SKM-1 (cell line): Measurements from ENCODE around the gene VPS37B.
"Not testable (repeated sequence)": the region's sequence is repeated elsewhere in the genome, so short reads cannot be mapped to it uniquely, and the experiment has no call there.

ENCODE experiments used
- DNase-seq: peaks from one replicate; lab custom pipeline; 2025; ENCODE audit not compliant: unreplicated experiment; lab: John Stamatoyannopoulos, UW

VPS37B gene, protein sequence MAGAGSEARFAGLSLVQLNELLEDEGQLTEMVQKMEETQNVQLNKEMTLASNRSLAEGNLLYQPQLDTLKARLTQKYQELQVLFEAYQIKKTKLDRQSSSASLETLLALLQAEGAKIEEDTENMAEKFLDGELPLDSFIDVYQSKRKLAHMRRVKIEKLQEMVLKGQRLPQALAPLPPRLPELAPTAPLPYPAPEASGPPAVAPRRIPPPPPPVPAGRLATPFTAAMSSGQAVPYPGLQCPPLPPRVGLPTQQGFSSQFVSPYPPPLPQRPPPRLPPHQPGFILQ

DNA sequence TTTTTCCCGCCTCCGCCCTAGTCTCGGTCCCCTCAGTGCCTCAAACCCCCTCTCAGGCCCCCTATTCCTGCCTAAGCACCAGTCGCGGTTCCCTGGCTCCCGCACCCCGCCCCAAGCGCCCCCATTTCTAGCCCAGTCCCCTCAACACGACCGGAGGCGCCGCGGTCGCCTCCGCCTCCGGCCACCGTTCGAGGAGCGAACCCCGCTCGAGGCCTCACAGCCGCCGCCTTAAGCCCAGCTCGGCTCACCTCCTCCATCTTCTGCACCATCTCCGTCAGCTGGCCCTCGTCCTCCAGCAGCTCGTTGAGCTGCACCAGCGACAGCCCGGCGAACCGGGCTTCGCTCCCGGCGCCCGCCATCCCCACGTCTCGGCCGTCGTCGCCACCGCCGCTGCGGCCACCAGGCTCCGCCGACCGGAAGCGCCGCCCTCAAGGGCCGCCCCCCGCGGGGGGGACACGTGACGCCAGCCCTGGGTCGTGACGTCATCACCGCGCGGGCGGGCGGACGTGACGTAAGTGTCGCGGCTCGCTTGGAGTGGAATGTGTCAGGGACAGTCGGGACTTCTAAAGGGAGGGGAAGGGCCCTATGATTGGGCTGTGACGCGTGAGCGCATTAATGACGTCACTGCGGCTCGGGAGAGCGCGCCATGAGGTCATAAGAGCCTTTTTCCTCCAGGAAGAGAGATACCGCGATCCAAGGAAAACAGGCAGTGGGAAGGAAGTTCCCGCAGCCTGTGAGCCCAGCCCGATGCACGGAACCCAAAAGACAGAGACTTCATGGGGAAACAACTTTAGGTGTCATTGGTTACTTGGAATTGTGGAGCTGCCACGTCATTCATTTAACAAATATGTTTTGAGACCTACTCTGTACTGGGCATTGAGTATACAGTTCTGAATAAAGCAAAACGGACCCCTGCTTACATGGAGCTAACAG lies at the start of gene VPS37B:
Gene VPS37B, minus strand, starts transcription at position 421 of the 933 bp plus-strand sequence. Its CDS starts 62 bp downstream, at position 359.
- DNase-seq: no peak

DNA sequence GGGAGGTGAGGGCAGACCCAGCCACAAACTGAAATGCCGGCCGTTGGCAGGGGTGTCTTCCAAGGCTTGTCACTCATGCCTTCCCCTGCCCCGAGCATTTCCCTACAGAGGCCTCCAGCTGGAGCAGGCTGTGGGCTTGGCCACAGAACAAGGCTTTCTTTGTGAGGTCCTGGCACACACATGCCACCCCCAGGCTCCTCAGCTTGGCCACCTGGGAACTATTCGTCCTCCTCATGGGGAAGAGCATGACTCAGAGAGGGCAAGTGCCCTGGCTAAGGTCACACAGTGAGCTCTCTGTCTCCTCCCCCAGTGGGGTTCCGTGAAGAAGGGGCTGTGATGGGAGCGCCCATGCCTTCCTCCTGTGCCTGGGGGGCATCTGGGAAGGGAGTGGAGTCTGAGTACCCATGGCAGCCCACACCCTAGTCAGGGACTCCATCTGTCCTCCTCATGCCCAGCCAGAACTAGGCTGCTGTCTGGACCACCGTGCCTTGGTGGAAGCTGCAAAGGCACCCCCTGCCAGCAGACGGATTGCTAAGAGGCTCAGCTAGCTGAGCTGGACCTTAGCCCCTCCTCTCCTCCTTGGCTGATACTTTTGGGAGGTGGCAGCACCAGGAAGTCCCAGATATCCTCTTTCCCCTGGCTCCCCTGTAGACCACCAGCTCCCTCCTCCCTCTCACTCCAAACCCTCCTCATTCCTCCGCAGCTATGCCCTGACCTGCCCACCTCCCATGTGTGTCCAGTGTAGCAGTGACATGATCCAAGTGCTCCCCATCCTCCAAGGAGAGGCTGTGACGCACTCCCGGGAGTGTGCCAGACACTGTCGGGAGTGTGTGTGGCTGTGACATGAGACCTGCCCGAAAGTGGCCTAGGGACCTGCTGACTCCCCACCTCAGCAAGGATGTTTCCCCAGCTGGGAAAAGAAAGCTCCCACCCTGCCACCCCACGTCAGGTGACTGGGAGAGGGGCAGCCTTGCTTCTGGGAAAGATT lies 49.0 kb upstream of the VPS37B start:
- DNase-seq: no peak

DNA sequence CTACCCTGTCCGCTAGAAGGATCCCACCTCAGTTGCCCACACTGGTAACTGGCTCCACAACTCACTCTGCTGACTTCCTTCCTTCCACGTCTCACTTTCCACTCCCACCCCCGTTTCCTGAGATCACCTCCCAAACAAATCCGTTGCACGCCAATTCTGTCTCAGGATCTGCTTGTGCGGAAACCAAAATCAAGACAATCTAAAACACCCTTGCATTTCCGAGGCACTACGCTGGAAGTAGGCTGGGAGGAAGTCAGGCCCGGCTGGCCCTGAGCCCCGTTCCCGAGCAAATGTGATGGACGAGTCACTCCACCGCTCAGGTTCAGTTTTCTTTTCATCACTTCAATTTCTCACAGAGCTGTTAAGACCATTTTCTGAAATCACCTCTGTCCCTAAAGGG lies 47.3 kb upstream of the VPS37B start:
- DNase-seq: no peak

DNA sequence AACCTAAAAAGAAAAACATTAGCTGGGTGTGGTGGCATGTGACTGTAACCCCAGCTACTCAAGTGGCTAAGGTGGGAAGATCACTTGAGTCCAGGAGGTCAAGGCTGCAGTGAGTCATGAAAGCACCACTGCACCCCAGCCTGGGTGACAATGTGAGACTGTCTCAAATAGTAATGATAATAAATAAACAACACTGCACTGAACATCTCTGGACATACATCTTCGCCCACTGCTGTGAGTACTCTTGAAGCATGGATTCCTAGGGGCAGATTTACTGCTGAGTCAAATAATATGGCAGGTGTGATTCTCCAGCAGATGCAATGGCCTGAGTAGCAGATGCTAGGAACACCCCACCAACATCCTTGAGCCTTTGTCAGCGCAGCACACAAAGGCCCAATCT lies 46.7 kb upstream of the VPS37B start:
- DNase-seq: no peak

DNA sequence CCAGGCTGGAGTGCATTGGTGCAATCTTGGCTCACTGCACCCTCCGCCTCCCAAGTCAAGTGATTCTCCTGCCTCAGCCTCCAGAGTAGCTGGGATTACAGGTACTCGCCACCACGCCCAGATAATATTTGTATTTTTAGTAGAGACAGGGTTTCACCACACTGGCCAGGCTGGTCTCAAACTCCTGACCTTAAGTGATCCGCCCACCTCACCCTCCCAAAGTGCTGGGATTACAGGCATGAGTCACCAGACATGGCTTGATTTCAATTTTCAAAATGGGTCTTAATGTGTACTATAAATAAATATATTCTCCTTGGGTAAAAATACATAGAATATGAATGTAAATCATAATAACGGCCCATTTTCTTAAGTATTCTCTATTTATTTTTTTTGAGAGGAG lies 45.4 kb upstream of the VPS37B start:
- not testable (repeated sequence) for DNase-seq

DNA sequence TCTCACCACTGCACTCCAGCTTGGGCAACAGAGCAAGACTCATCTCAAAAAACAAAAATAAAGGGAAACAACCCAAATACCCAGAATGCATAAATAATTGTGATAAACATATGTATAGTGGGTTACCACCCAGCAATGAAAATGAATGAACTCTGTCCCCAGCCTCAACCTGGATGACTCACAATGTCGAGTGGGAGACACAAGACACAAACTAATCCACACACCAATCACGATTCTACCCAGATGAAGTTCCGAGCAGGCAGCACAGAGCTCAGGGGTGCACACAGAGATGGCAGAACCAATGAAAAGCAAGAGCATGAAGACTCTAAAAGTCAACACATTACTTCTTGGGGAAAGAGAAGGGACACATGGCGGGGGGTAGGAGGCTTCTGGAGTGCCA lies 43.2 kb upstream of the VPS37B start:
- no peak for DNase-seq

DNA sequence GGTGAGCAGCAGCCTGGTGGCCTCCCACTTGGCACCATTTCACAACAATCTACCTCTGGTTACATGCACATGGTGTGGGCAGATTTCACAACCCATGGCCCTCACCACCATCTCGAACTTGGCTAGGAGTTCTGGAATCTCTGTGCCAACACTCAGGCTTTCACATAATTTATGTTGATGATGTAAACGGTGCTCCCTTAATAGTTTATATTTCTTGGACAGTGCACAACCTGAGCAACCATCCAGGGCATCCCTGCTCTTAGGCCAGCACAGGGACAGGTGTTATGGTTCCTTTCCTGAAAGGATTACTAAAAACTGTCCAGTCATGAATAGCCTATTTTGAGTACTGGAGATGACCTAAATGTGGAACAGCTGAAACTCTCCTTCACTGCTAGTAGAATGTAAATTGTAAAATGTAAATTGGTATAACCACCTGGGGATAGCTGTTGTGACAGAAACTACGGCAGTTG lies 41.7 kb upstream of the VPS37B start:
- DNase-seq: no peak

DNA sequence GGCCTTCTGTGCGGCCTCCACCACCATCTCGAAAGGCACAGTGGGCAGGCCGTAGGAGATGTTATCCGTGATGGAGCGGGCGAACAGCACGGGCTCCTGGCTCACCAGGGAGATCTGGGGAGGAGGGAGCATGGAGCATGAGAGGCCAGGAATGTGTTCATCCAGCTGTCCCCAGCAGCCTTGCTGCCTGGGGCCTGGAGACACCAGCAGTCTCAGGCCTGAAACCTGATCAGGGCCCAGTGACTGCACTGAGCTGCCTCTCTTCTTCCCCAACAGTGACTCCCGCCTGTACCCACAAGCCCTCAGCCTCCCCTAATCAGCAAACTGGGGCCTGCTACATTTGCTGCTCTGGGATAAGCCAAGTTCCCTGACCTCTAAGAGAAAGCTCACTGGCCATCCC lies 39.4 kb upstream of the VPS37B start:
- no peak for DNase-seq

DNA sequence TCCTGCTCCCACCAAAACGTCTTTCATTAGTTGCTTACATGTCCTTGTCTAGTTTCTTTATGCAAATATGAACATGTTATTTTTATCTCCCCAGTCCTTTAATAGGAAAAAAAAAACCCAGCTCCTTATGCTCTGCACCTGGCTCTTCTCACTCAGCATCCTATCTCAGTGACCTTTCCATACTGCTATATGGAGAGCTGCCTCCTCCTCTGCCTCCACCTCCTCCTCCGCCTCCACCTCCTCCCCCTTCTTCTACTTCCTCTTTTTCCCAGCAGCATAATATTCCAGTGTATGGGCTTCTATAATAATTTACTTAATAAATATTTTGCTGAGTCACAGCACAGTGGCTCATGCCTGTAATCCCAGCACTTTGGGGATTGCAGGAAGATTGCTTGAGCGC lies 38.8 kb upstream of the VPS37B start:
- DNase-seq: no peak

DNA sequence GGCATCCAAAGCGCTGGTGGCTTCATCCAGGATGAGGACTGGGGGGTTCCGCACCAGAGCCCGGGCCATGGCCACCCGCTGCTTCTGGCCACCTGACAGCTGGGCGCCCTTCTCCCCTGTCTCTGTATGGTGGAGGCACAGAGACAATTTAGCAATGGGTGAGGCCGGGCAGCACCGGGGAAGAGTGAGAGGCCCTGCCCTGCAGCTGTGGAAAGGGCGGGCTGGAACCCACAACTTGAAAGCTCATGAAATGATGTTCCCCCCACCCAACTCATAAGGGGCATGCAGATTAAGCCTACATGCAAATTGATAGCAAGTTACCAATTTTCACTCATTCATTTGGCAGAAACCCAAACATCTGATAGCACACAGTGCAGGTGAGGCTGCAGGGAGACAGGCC lies 36.3 kb upstream of the VPS37B start:
- no peak for DNase-seq

DNA sequence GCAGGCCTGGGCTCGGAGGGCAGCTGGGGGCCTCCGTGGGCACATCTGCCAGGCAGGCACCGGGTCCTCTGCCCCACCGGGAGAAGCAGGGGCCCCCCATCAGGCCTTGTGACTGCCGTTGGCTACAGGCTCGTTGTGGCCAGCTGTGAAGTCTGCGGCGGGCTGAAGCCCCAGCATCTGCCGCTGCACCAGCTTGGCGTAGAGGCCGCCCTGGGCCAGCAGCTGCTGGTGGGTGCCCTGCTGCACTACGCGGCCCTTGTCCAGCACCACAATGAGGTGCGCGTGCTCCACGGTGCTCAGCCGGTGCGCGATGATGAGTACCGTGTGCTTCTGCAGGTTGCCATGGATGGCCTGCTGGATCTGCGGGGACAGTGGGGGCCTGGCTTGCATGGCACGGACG lies 33.9 kb upstream of the VPS37B start:
- DNase-seq: no peak

DNA sequence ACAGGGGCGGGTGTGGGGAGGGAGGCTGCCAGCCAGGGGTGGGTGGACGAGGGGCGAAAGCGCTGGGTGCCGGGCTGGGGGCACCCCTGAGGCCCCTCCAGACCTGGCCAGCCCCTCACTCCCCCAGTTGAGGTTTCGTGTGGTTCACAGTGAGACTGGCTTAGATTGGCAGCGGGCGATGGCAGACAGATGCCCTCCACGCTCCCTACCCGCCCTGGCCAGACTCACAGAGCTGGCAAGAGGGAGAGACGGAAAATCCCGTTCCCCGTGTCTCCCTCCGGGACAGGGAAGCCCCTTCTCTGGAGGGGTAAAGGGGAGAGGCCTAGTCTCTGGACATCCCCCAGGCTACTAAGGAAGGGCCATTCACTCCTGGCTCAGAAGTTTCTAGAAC lies 33.2 kb upstream of the VPS37B start:
- no peak for DNase-seq

DNA sequence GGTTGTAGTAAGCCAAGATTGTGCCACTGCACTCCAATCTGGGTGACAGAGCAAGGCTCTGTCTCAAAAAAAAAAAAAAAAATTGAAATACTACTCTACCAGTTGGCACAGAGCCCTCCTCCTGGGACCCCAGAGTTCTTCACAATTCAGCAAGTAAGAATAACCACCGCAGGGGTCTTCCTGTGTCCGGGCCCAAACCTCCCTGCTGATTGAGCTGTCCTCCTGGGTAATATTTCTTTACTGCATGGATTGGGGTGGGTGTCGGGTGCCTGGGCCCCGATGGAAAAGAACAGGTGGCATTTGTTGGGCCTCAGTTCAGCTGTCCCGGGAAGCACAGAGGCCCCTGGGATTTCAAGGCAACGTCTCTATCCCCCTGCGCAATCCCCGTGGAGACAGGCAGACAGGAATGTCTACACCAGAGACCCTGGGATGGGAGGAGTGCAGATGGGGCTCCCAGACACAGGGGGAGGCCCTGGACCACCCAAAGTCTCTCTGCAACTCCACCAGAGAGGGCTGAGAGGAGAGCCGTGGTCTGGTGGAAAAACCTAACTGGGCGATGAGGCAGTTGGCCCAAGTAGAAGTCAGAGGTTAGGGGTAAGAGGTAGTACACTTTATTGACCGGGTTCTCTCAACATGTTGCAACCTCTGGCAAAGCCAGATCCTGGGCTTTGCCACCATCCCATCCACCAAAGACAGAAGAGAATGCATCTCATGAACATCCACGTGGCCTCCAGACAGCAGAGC lies 32.7 kb upstream of the VPS37B start:
- no peak for DNase-seq

DNA sequence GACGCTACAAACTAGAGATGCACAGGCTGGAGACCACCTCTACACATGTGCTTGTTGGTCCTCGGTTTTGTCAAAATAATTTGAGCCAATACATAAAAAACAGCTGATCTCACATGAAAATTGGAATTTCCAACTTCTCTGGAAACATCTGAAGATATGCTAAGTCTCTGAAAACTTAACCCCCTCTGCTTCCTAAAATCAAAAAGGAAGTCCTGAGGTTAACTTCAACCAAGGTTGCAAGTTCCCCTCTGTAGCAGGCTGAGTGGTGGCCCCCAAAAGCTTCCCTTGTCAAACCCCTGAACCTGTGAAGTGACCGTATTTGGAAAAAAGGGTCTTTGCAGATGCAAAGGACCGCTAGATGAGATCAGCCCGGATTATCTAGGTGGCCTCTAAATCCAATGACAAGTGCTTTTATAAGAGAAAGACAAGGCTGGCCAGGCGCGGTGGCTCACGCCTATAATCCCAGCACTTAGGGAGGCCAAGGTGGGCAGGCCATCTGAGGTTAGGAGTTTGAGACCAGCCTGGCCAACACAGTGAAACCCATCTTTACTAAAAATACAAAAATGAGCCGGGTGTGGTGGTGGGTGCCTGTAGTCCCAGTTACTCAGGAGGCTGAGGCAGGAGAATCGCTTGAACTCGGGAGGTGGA lies 32.0 kb upstream of the VPS37B start:
- no peak for DNase-seq

DNA sequence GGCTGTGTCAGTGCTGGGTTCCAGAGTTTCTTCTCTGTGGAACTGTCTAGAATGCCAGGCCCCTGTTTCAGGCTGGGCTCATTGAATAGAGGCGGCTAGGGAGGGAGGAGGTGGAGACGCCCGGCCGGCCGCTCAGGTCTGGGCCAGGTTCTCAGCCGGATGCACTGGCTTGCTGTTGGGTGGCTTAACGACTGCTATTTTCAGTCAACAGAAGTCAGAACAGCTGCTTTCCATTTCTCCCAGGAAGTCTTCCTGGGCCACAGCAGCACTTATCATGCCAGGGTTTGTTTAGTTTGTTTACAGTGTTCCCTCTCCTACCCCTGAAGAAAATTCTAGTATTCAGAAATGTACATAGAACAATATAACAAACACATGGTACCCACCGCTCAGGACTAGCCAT lies 26.0 kb upstream of the VPS37B start:
- DNase-seq: no peak

DNA sequence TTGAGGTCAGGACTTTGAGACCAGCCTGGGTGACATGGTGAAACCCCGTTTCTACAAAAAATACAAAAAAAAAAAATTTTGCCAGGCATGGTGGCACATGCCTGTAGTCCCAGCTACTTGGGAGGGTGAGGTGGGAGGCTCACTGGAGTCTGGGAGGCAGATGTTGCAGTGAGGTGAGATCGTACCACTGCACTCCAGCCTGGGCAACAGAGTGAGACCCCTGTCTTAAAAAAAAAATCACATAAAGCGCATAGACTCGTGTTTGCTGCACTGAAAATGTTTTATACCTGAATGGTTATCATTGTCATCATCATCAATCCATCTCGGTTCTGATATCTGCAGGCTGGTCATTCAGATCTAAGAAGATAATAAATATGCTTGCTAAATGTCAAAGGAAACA lies 24.8 kb upstream of the VPS37B start:
- no peak for DNase-seq

DNA sequence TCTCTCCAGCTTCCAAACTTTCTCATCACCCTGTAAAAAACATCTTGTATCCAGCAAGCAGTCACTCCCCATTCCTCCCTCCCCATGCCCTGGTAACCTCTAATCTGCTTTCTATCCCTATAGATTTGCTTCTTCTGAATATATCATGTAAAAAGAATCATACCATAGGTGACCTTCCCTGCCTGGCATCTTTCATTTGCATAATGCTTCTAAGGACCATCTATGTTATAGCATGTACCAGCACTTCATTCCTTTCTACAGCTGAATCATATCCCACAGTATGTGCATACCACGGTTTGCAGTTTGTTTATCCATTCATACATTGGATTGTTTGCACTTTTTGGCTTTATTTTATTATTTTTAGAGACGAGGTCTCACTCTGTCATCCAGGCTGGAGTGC lies 22.9 kb upstream of the VPS37B start:
- DNase-seq: no peak

DNA sequence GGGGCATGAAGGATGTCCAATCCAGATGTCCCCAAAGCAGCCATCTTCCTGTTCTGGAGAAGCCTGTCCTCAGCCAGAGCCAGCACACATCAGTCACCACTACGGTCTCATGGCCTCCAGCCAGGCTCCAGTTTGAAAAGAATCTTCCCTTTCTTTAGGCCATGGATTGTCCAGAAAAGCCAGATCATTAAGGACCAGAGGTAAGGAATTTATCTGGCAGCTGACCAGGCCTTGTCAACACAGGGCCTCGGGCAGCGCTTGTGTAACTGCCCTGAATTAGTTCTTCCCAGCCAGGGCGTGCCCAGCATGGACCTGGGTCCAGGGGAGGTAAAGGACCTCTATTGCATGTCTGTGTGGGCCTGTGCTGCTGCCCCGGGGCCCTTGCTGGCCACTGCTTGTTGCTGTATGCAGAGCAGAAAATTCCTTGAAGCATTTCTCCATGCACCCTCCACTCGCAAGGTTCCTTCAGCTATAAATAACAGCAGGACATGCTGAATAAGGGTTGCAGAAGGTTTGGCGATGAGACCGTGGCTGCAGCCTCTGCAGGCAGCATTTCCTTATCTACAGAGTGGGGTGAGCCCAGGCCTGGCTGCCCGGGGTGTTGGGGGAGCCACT lies 21.7 kb upstream of the VPS37B start:
- DNase-seq: no peak
